ENCODE data around the gene IFITM1.

IFITM1 gene

GRCh38 chr11:279966-280705, 33.7 kb upstream of the IFITM1 start:
- DNase-seq (ENCODE audit: insufficient read length, low spot score) (no peak), FAIRE-seq (no peak)
- TF ChIP-seq CTCF (IDR thresholded peaks at IDR 0.05; ENCODE audit: insufficient read depth, missing control alignments) = no peak

DNA sequence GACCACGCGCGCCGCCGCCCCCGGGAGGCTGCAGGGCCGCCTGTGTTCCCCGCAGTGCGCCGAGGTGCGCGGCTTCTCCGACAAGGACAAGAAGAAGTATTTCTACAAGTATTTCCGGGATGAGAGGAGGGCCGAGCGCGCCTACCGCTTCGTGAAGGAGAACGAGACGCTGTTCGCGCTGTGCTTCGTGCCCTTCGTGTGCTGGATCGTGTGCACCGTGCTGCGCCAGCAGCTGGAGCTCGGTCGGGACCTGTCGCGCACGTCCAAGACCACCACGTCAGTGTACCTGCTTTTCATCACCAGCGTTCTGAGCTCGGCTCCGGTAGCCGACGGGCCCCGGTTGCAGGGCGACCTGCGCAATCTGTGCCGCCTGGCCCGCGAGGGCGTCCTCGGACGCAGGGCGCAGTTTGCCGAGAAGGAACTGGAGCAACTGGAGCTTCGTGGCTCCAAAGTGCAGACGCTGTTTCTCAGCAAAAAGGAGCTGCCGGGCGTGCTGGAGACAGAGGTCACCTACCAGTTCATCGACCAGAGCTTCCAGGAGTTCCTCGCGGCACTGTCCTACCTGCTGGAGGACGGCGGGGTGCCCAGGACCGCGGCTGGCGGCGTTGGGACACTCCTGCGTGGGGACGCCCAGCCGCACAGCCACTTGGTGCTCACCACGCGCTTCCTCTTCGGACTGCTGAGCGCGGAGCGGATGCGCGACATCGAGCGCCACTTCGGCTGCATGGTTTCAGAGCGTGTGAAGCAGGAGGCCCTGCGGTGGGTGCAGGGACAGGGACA, 32.9 kb upstream of the IFITM1 start:
- TF ChIP-seq CTCF (IDR thresholded peaks at IDR 0.05; ENCODE audit: insufficient read depth, missing control alignments) = no peak
- DNase-seq (ENCODE audit: insufficient read length, low spot score) (no peak), FAIRE-seq (no peak)

GRCh38 chr11:281486-282161, 32.2 kb upstream of the IFITM1 start:
- no peak for DNase-seq (ENCODE audit: insufficient read length, low spot score)
- no peak for FAIRE-seq
- no peak for TF ChIP-seq CTCF (IDR thresholded peaks at IDR 0.05; ENCODE audit: insufficient read depth, missing control alignments)

- DNase-seq (ENCODE audit: insufficient read length, low spot score) (no peak), FAIRE-seq (no peak)
- no peak for TF ChIP-seq CTCF (IDR thresholded peaks at IDR 0.05; ENCODE audit: insufficient read depth, missing control alignments)
Measured at GRCh38 chr11:282171-282570, 31.7 kb upstream of the IFITM1 start.

- TF ChIP-seq CTCF (IDR thresholded peaks at IDR 0.05; ENCODE audit: insufficient read depth, missing control alignments) = no peak
- DNase-seq (ENCODE audit: insufficient read length, low spot score) = no peak
- no peak for FAIRE-seq
Measured at GRCh38 chr11:282630-283360, 31.0 kb upstream of the IFITM1 start.

DNA sequence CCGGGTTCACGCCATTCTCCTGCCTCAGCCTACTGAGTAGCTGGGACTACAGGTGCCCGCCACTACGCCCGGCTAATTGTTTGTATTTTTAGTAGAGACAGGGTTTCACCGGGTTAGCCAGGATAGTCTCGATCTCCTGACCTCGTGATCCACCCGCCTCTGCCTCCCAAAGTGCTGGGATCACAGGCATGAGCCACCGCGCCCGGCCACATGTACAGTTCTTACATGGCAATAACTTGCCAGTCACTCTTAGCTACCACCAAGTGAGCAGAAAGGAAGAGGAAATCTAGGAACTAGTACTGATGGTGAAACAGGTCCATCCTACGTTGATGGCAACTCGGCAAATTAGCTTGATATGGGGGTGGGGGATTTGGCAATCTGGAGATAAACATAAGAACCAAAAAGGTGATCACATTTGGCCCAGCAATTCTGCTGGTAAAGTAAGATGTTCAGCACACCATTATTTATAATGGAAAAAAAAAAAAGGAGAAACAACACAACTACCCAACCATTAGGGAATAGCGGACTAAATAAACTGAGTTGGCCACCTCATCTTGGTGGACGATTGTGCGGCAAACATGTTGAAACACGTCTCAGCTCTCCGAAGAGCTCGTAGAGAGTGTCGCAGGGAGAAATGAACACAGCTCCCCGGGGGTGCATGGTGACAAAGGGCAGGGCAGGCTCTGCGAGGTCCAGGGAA, 30.3 kb upstream of the IFITM1 start:
- no peak for DNase-seq (ENCODE audit: insufficient read length, low spot score)
- TF ChIP-seq CTCF (IDR thresholded peaks at IDR 0.05; ENCODE audit: insufficient read depth, missing control alignments) = no peak
- FAIRE-seq = no peak
